ENCODE data around the gene TESK2.
"Not testable (repeated sequence)": the region's sequence is repeated elsewhere in the genome, so short reads cannot be mapped to it uniquely, and the experiment has no call there.

The TESK2 gene

DNA sequence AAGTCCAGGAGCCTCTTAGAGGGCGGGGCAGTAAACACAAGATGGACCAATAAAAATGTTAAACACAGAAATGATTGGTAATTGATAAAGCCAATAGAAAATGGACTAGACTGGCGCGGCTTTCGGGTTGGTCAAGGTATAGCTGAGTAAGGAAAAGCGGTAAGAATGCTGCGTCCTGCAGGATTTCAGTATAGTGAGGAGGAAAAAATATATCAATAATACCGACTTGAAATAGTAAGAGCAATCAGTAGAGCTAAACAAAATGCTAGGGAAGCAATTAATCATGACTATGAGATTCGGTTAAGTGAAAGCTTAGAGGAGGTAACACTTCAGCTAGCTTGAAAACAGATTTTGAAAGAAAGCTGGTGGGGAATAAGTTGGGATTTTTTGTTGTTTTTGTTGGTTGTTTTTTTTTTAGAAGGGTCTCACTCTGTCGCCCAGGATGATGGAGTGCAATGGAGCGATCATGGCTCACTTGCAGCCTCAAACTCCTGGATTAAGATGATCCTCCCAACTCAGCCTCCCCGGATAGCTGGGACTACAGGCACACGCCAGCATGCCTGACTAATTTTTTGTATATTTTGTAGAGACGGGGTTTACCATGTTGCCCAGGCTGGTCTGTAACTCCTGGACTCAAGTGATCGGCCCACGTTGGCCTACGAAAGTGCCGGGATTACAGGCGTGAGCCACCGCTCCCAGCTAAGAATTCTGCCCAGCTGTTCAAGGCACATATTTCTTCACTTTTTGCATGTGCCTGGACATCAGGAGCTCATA is 711 bp upstream of the TESK2 start:
- peak overlapping the region; percentile 17 for H3K4me3 ChIP-seq (ENCODE audit: low read length)
- no peak for DNase-seq (ENCODE audit: low read depth)
- TF ChIP-seq, protein P1, sequence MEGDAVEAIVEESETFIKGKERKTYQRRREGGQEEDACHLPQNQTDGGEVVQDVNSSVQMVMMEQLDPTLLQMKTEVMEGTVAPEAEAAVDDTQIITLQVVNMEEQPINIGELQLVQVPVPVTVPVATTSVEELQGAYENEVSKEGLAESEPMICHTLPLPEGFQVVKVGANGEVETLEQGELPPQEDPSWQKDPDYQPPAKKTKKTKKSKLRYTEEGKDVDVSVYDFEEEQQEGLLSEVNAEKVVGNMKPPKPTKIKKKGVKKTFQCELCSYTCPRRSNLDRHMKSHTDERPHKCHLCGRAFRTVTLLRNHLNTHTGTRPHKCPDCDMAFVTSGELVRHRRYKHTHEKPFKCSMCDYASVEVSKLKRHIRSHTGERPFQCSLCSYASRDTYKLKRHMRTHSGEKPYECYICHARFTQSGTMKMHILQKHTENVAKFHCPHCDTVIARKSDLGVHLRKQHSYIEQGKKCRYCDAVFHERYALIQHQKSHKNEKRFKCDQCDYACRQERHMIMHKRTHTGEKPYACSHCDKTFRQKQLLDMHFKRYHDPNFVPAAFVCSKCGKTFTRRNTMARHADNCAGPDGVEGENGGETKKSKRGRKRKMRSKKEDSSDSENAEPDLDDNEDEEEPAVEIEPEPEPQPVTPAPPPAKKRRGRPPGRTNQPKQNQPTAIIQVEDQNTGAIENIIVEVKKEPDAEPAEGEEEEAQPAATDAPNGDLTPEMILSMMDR (IDR thresholded peaks at IDR 0.05; ENCODE audit: insufficient read depth, low read depth, low read length, missing control alignments): no peak

DNA sequence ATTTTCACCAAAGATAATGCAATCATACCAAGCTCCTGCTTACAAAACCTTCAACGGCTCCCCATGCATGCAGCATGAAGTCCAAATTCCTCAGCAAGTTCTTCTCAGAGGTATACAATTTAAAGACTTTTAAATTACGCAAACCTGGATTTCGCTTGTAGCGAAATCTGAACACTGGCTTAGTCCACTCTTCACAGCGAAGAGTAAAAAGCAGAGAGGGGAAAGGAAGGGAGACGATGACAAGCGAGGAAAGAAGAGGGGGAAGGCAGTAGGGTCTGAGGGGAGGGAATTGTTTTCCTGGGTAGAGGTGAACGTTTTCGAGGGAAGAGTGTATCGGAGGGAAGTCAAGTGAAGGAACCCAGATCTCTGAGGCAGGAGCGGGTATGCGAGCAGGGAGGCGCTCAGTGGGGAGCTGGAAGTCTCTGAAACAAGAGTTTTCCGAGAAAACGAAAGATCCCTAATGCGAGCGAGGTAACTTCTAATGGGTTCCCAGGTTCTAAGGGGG is 790 bp downstream of the TESK2 start:
- H3K4me3 ChIP-seq (ENCODE audit: low read length): peak overlapping the region; percentile 88
- TF ChIP-seq, protein P1 (IDR thresholded peaks at IDR 0.05; ENCODE audit: insufficient read depth, low read depth, low read length, missing control alignments): no peak
- DNase-seq (ENCODE audit: low read depth): no peak

DNA sequence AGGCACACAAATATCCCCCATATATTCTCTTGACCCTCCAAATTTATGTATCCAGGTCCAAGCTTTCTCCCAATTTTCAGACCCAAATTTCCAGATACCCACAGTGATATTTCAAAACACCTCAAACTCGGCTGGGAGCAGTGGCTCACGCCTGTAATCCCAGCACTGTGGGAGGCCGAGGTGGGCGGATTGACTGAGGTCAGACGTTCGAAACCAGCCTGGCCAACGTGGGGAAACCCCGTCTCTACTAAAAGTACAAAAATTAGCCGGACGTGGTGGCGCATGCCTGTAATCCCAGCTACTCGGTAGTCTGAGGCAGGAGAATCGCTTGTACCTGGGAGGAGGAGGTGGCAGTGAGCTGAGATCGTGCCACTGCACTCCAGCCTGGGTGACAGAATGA is 1.6 kb downstream of the TESK2 start:
- H3K4me3 ChIP-seq (ENCODE audit: low read length): peak overlapping the region; percentile 88
- DNase-seq (ENCODE audit: low read depth): not testable (repeated sequence)

DNA sequence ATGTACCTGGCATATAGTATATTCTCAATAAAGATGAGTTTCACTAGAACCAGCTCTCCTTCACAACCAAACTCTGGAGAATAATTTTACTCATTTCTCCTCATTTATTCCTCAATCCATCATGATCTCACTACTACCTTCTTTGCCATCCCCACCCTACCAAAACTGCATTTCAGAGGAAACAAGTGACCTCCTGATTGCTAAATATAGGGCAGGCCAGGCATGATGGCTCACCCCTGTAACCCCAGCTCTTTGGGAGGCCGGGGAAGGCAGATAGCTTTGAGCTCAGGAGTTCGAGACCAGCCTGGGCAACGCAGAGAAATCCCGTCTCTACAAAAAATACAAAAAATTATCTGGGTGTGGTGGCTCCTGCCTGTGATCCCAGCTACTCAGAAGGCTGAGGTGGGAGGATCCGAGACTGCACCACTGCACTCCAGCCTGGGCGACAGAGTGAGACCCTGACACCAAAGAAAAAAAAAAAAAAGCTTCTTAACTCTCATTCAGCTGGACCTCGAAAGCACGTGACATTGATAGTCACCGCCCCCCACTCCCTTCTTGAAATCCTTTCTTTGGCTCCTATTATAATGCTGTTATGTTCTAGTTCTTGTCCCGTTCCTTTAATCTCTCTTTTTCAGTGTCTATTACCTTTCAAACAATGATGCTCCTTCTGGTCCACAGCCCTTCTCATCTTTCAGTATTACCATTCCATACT is 2.1 kb downstream of the TESK2 start:
- TF ChIP-seq, protein P1 (IDR thresholded peaks at IDR 0.05; ENCODE audit: insufficient read depth, low read depth, low read length, missing control alignments): no peak
- DNase-seq (ENCODE audit: low read depth): no peak
- H3K4me3 ChIP-seq (ENCODE audit: low read length): no peak overlapping the region

DNA sequence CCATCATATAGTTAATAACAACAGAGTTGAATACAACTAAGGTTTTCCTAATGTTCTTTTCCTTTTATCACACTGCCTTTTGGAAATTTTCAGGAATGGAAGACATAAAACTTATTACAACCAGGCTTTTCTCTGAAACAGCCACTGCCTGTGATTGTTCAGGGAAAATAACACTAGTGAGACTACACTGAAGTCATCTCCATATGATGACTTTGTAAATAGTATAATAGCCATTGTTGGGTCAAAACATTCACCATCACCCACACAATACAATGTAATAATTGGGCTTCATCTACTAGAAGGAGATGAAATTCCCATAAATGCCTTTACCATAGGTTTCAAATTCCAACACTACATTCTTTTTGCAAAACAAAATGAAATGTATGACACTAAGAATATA is 5.0 kb downstream of the TESK2 start:
- no peak for DNase-seq (ENCODE audit: low read depth)
- TF ChIP-seq, protein P1 (IDR thresholded peaks at IDR 0.05; ENCODE audit: insufficient read depth, low read depth, low read length, missing control alignments): no peak
- H3K4me3 ChIP-seq (ENCODE audit: low read length): no peak overlapping the region

DNA sequence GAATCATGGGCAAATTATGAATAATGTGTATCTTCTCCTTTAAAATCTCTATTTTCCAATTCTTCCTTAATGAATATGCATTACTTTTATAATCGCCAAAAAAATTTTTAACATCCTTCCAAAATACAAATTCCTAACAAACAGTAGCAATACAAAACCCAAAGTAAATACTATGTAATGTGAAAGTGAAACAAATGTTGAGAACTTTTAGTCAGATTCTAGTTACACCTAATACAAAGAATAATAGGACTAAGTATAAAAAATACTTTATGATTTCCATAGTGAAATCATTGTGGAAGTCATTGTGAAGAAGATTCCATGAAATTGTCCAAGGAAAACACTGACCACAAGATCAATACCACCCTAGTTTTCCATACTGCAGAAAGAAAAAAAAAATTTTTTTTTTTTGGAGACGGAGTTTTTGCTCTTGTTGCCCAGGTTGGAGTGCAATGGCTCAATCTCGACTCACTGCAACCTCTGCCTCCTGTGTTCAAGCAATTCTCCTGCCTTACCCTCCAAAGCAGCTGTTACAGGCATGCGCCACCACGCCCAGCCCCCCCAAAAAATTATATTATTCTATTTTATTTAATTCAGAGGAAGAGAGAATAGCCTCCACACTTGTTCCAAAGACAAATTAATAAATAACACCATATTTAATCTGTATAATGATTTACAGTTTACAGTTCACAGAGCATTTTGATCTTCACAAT is 11.8 kb downstream of the TESK2 start:
- H3K4me3 ChIP-seq (ENCODE audit: low read length): no peak overlapping the region
- TF ChIP-seq, protein P1 (IDR thresholded peaks at IDR 0.05; ENCODE audit: insufficient read depth, low read depth, low read length, missing control alignments): no peak
- DNase-seq (ENCODE audit: low read depth): no peak

Measured in epithelial cell of esophagus (primary cell).